GM12875 (cell line): ENCODE results near the gene KY.
A peak's percentile ranks its signal among the peaks of the same experiment; 100 is the strongest.

Source experiments
- H3K4me3 ChIP-seq: one replicate; pipeline ENCODE4 v1.5.1; 2011; ENCODE audit warnings: low read depth, low read length, control low read depth
- TF ChIP-seq, protein P1 (sequence below): IDR thresholded peaks from 2 replicates; pipeline ENCODE4 v1.5.1; 2011; ENCODE audit warnings: low read depth, mild to moderate bottlenecking, control low read depth, inconsistent platforms, low read length, moderate library complexity, borderline replicate concordance; ENCODE audit not compliant: insufficient read depth

Gene KY

GRCh38 chr3:134682196-134682880 is 31.5 kb upstream of the KY start:
- H3K4me3 ChIP-seq: no peak overlapping the region
- TF ChIP-seq, protein P1, sequence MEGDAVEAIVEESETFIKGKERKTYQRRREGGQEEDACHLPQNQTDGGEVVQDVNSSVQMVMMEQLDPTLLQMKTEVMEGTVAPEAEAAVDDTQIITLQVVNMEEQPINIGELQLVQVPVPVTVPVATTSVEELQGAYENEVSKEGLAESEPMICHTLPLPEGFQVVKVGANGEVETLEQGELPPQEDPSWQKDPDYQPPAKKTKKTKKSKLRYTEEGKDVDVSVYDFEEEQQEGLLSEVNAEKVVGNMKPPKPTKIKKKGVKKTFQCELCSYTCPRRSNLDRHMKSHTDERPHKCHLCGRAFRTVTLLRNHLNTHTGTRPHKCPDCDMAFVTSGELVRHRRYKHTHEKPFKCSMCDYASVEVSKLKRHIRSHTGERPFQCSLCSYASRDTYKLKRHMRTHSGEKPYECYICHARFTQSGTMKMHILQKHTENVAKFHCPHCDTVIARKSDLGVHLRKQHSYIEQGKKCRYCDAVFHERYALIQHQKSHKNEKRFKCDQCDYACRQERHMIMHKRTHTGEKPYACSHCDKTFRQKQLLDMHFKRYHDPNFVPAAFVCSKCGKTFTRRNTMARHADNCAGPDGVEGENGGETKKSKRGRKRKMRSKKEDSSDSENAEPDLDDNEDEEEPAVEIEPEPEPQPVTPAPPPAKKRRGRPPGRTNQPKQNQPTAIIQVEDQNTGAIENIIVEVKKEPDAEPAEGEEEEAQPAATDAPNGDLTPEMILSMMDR: no peak

DNA sequence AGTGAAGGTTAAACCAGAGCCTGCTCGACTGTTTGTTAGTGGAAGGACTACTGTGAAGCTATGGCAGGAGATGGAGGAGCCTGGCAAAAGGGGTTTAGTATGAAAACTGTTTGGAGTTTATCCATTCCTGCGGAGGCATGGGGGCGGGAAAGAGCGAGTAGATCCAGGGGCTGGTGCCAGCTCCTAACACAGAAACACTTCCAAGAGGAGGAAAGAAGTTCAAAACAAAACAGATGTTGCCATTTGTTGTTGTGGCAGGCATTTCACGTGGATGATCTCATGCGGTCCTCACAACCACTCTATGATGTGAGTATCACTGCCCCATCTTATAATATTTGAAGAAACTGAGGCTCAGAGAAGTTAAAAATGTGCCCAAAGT is 30.7 kb upstream of the KY start:
- no peak overlapping the region for H3K4me3 ChIP-seq
- TF ChIP-seq, protein P1: no peak

DNA sequence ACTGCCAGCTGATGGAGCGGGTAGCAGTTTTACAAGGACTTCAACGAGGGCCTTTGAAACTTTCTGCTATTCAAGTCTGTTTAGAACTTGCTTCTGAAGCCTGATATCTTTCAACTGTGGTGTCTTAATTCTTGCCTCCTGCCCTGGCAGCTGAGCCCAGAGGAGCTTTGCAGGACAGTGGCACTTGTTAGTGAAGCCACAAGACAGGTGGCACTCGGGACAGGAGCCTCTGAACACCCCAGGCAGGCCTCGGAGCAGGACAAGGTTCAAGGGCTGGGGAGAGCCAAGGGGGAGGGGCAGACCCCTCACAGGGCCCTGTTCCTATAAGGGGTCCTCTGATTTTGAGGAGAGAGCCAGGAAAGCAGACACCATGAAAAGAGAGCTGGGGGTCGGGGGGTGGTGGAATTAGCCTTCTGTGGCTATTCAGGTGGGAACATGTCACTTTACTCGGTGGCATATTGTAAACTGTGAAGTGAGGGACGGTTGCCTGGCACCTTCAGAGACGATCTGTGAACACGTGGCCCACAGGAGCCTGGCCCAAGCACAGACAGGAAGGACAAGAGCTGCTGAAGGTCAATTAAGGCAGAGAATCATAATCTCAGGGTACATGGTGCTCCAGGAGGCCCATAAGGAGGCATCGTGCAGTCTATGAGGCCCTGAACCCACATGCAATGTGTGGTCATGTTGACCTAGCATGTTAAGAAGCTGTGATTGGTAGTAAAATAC is 30.1 kb upstream of the KY start:
- no peak overlapping the region for H3K4me3 ChIP-seq
- TF ChIP-seq, protein P1: no peak

DNA sequence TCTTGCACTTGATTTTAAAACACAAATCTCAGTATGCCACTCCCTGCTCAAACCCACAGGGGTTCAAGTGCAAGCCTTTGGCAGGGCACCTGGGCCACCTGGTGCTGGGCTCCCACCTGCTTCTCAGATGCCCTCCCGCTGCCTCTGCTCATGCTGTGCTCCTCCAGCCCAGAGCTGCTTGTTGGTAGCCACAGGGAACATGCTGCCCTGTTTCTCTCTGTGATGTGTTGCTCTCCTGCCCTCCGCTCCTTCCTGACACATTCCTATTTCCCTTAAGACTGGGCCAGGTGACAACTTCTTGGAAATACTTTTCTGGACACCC is 27.1 kb upstream of the KY start:
- TF ChIP-seq, protein P1: no peak
- H3K4me3 ChIP-seq: no peak overlapping the region

- TF ChIP-seq, protein P1: peak; percentile 64
- no peak overlapping the region for H3K4me3 ChIP-seq
Observed at GRCh38 chr3:134677196-134677986, 26.6 kb upstream of the KY start.

GRCh38 chr3:134675726-134676256 is 25.0 kb upstream of the KY start:
- H3K4me3 ChIP-seq: no peak overlapping the region
- TF ChIP-seq, protein P1: no peak

DNA sequence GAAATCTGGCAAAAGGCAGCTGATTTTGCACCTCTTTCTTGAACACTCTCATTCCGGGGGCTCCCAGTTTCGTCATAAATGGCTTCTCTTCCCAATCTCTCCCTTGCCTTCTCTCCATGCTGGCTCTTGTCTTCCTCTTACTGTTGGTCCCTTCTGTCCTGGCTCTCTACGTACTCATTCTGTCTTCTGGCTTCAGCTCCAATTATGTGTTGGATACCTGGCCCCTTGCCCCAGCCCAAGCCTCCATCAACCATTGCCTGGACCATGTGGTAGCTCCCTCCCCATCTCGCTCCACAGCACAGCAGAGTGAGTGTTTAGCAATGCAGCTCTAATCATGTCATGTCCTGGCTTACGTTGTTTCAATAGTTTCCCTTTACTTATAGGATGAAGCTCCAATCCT is 21.7 kb upstream of the KY start:
- H3K4me3 ChIP-seq: no peak overlapping the region
- TF ChIP-seq, protein P1: no peak
